ENCODE results near the gene NEGR1.

GRCh38 chr1:71630073-71630472 is 652.3 kb downstream of the NEGR1 start:
- TF ChIP-seq CTCF (IDR thresholded peaks at IDR 0.05; ENCODE audit: low read depth, low read length) (no peak), EZH2phosphoT487 (IDR thresholded peaks at IDR 0.05; ENCODE audit: low read depth) (no peak)
